NCI-H82 treated with DMSO at 0.1 percent for 48 hours (cell line): ENCODE data around the gene SNRNP25.

ENCODE experiments used
- DNase-seq: peaks from one replicate; lab custom pipeline; 2025; ENCODE audit not compliant: unreplicated experiment; lab: John Stamatoyannopoulos, UW

The SNRNP25 gene

DNA sequence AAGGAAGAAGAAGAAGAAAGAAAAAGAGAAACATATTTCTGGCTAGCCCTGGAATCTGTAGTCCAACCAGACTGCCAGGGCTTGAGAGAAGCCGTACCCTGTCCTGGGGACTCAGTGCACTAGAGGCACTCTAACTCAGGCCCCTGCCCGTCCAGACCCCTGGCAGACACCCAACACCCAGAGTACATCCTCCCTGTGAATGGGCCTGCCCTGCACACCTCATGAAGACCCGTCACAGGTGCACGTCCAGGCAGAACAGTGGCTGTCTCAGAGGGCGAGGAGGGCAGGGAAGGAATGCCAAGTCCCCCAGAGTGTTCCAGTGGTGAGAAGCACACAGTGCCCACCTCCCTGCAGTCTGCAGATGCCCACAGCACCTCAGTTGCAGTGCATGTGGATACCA is 47.4 kb downstream of the SNRNP25 start:
- no peak for DNase-seq

DNA sequence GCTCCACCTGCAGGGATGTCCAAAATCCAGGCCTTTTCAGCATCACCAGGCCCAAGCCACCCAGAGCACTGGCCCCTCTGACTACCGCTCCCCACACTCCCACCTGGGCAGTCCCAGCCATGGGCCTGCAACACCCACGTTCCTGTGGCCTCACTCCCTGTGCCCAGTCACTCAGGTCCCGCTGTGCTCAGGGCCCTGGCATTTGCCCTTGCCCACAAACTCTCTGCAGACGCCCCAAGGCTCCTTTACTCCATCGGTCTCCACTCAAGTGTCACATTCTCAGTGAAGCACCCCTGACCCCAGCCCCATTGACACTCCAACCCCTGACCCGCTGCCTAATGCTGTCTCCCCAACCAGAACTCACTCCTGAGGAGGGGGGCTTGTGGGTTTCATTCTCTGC is 48.0 kb downstream of the SNRNP25 start:
- no peak for DNase-seq

DNA sequence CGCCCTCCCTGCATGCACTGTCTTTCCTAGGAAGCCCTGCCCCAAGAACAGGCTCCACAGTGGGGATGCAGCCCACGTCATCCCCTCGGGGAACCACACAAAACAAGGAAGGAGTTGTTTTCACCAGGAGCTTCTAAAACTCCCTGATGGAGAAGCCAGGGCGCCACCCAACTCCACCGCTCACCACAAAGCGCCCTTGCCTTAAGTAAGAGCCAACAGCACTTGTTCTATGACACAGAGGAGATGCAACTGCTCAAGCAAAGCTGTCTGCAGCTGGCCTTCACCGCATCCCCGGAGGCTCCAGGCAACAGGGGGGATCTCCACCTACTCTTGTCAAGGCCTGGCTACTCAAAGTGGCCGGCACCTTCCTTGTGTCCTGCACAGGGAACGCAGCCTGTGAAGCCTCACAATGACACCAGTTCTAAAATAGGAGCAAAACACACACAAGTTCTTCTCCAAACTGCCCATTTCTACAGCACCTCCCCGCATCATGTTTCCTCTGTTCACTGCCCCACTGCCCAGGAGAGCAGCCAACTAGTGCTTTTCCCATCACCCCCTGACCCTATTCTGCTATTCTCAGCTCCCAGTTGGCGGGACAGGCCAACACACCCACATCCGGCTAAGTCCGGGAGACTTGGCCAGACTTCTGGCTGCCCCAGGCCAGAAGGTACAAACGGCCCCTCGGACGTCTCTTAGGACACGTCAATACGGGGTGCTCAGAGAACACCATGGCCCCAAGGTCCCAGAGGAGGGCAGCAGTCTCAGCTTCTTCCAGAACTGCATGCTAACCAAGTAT is 48.6 kb downstream of the SNRNP25 start:
- DNase-seq, result no peak

DNA sequence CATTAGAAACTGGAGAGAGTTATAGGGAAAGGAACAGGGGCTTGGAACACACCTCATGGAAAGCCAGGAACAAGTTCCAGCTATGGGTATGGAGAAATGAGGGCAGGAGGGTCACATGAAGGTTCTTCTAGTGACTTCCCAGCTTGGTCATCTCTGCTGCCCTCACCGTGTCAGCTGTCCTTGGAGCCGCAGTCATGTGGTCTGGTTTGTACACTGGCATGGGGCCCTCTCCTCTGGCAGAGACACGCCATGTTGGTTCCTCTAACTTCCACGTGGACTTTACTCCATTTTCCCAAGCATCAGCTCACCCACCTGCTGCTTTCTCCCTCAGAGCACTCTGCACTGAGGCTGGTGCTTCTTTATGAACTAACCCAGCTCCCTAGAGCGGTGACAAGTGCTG is 50.7 kb downstream of the SNRNP25 start:
- no peak for DNase-seq

DNA sequence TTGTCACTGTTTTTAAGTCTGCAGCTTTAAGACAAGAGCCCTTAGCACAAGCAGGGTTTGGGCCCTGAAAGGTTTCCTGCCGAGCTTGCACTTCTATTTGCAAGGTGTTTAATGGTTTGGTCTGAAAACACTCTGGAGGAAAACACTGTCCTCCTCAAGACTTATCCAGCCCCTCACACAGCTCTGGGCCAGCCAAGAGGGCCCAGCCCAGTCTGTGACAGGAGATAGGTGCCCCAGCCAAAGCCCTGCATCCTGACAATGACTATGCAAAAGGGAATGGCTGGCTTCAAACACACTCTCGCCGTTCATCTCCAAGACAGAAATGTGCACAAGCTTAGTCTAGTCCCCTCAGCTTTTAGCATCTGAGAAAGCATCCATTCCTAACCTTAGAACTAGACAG is 51.3 kb downstream of the SNRNP25 start:
- DNase-seq, result no peak

DNA sequence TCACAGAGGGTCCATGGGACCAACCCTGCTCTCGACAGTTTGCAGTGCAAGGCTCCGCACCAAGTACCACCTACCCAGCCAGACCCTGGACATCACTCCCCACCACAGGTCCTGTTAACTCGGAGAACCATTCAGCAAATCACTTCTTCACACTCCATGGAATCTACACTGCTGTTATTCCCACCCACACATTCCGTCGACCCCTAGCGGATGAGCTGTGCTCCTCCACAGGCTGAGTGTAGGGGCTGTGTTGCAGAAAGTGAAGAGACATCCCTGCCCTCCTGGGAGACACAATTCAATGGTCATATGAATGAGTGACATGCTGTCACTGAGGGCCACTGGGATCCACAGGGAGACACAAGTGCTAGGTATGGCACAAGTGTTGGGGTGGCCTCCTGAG is 51.9 kb downstream of the SNRNP25 start:
- no peak for DNase-seq

DNA sequence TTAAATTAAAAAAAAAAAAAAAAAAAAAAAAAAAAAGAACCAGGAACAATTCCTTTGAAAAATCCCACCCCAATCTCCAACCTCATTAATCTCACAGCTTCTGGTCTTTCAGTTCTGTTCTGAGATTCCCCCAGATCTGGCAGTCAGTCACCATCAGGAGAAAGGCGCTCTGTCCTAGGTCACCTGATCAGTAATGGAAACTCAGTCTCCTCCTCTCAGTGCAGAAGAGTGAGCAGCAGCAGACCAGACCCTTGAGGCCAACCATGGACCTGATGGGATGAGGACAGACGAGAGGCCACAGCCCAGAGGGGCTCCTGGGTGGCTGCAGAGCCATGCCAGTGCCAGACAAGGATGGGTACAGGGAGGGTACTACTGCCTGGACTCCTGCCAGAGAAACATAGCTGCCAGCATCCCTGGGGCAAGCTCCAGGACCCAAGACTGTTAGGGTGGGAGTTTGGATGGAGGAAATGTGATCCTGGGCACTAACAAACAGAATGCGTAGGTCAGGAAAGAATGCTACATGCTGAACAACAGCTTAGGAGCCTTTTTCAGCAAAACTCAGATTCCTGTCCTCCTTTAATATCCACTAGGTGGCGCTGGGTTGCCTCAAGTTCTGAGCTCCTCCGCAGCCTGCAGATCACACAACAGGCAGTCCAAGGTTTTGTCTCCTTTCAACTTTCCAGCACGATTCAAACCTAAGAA is 53.1 kb downstream of the SNRNP25 start:
- peak; percentile 65 for DNase-seq
